HepG2 (cell line): ENCODE data around the gene PTGIS. TPM values are rescaled to one million over a fixed set of nuclear protein-coding genes. Genes with fewer than 3 reads are reported as not detected.

Experiments used
- ARID2 ChIP-seq: sonication (generic); formaldehyde crosslinking; IDR thresholded peaks from 2 replicates; pipeline ENCODE4 v1.8.1; 2022; ENCODE audit warnings: mild to moderate bottlenecking, missing genetic modification reagents, borderline replicate concordance
- DPF2 ChIP-seq: sonication (generic); formaldehyde crosslinking; IDR thresholded peaks from 2 replicates; pipeline ENCODE4 v1.4.0; 2020; ENCODE audit warnings: mild to moderate bottlenecking, low read depth, missing genetic modification reagents, borderline replicate concordance
- EZH2 ChIP-seq: conservative IDR thresholded peaks from 2 replicates; pipeline ENCODE4 v1.6.1; 2012; ENCODE audit warnings: mild to moderate bottlenecking, low read depth, low read length, moderate library complexity
- GATAD1 ChIP-seq: IDR thresholded peaks from 2 replicates; pipeline ENCODE4 v1.6.1; 2016; ENCODE audit warnings: missing genetic modification reagents, missing compliant biosample characterization
- GLI4 ChIP-seq: sonication (generic); formaldehyde crosslinking; IDR thresholded peaks from 2 replicates; pipeline ENCODE4 v1.5.1; 2020; ENCODE audit warnings: missing genetic modification reagents, mild to moderate bottlenecking, moderate library complexity, borderline replicate concordance
- NFIB ChIP-seq: sonication (generic); formaldehyde crosslinking; IDR thresholded peaks from 2 replicates; pipeline ENCODE4 v1.9.0; 2021; ENCODE audit warnings: missing genetic modification reagents, mild to moderate bottlenecking, borderline replicate concordance
- SCMH1 ChIP-seq: sonication (generic); formaldehyde crosslinking; IDR thresholded peaks from 2 replicates; pipeline ENCODE4 v1.9.0; 2021; ENCODE audit warnings: missing genetic modification reagents, mild to moderate bottlenecking, borderline replicate concordance
- SIN3A ChIP-seq: IDR thresholded peaks from 2 replicates; pipeline ENCODE4 v1.6.1; 2011; ENCODE audit warnings: low read depth, mild to moderate bottlenecking, control low read depth, low read length, borderline replicate concordance
- ZBTB20 ChIP-seq: sonication (generic); formaldehyde crosslinking; IDR thresholded peaks from 2 replicates; pipeline ENCODE4 v1.8.1; 2023; ENCODE audit warnings: missing genetic modification reagents, low read depth, mild to moderate bottlenecking, borderline replicate concordance
- ZNF234 ChIP-seq: sonication (generic); formaldehyde crosslinking; conservative IDR thresholded peaks from 2 replicates; pipeline ENCODE4 v1.5.1; 2020; ENCODE audit warnings: mild to moderate bottlenecking, missing genetic modification reagents
- ZNF605 ChIP-seq: sonication (generic); formaldehyde crosslinking; IDR thresholded peaks from 2 replicates; pipeline ENCODE4 v1.8.0; 2022; ENCODE audit warnings: mild to moderate bottlenecking, missing genetic modification reagents
- ZNF678 ChIP-seq: sonication (generic); formaldehyde crosslinking; IDR thresholded peaks from 2 replicates; pipeline ENCODE4 v1.4.0; 2020; ENCODE audit warnings: mild to moderate bottlenecking, missing genetic modification reagents
- ZNF7 ChIP-seq: IDR thresholded peaks from 2 replicates; pipeline ENCODE4 v1.6.1; 2016; ENCODE audit warnings: missing biosample characterization, missing genetic modification reagents
- ZNF773 ChIP-seq: sonication (generic); formaldehyde crosslinking; IDR thresholded peaks from 2 replicates; pipeline ENCODE4 v1.4.0; 2020; ENCODE audit warnings: missing genetic modification reagents, borderline replicate concordance
- ZNF816 ChIP-seq: sonication (generic); formaldehyde crosslinking; IDR thresholded peaks from 2 replicates; pipeline ENCODE4 v1.8.0; 2022; ENCODE audit warnings: missing genetic modification reagents, mild to moderate bottlenecking, borderline replicate concordance
- polyA plus RNA-seq, 8 experiments: library from polyadenylated mRNA; depleted of rRNA in 3 of 8; stranded (reverse) in 7 of 8; unstranded in 1 of 8; fragments of >200 nt; fragmentation: Illumina TruSeq in 4 of 8; extraction: Trizol in 4 of 8; gene quantifications; 2 replicates each; pipeline versions ENCODE4 v1.2.1 to v1.2.3, GENCODE V29; 2011 to 2016; ENCODE audit warnings: low read depth in 4 of 8, missing spikeins in 1 of 8, mixed read lengths in 1 of 8; ENCODE audit not compliant: insufficient read depth in 1 of 8
- total RNA-seq, 5 experiments: library from RNA; depleted of rRNA; stranded (reverse); fragments of >200 nt; fragmentation: Illumina TruSeq; extraction: Trizol; gene quantifications; 2 replicates each; pipeline ENCODE4 v1.2.3, GENCODE V29; 2016; ENCODE audit warnings: low read depth in 1 of 5
- TF ChIP-seq, protein P1 (sequence below): sonication (generic); formaldehyde crosslinking; IDR thresholded peaks from 2 replicates; pipeline ENCODE4 v1.8.0; 2022; ENCODE audit warnings: missing genetic modification reagents, mild to moderate bottlenecking, moderate library complexity, borderline replicate concordance
- TF ChIP-seq, protein P2 (sequence below): sonication (generic); formaldehyde crosslinking; IDR thresholded peaks from 2 replicates; pipeline ENCODE4 v1.4.0; 2020; ENCODE audit warnings: mild to moderate bottlenecking, missing genetic modification reagents
- TF ChIP-seq, protein P3 (sequence below): sonication (generic); formaldehyde crosslinking; IDR thresholded peaks from 2 replicates; pipeline ENCODE4 v1.5.0; 2020; ENCODE audit warnings: missing genetic modification reagents, mild to moderate bottlenecking, borderline replicate concordance
- TF ChIP-seq, protein P4 (sequence below): sonication (generic); formaldehyde crosslinking; IDR thresholded peaks from 2 replicates; pipeline ENCODE4 v1.4.0; 2020; ENCODE audit warnings: mild to moderate bottlenecking, missing genetic modification reagents, borderline replicate concordance
- TF ChIP-seq, protein P5 (sequence below): sonication (generic); IDR thresholded peaks from 2 replicates; pipeline ENCODE4 v1.6.1; 2016; ENCODE audit warnings: low read depth, borderline replicate concordance

PTGIS gene
- total and polyA plus RNA-seq, 2 of the 13 experiments (the other 11 are each of a cell fraction or from before 2014, with no cell fraction given) = not detected

DNA sequence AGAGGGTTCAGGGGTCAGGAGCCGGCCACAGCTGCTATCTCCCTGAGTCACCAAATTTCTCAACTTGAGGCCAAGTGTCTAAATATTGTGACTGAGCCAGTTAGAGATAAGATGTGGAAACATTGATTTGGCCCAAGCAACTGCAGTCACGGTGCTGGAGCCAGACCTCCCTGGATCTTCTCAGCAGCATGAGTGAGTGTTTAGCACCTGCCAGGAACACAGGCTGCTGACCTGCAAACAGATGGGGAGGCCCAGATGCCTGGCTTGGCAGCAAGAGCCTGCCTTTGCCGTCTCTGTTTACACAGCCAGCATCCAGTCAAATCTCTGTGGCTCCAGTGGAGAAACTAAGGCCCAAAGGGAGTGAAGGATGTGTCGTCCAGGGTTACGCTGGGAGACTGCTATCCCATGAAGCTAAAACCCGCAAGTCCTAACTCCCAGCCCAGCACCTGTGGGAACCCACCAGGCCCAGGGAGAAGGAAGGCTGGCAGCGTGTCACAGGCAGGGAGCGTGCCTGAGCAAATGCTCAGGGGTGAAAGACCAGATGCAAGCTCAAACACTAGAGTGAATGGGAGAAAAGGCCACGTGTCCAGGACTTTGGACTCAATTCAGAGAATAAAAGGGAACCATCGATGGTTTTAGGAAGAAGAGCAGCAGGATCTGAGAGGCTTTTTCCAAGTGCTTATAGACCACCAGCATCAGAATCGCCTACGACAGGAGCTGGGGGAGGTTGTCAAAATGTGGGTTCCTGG, 15.9 kb upstream of the PTGIS start (continued):
- TF ChIP-seq SIN3A = peak; percentile 67; the same call in 1 of the 2 replicates
- TF ChIP-seq GATAD1 (CRISPR knock-in tag) = no peak; the same call in 1 of the 2 replicates
- TF ChIP-seq GLI4 (CRISPR knock-in tag) = peak; percentile 97
- TF ChIP-seq, protein P1, sequence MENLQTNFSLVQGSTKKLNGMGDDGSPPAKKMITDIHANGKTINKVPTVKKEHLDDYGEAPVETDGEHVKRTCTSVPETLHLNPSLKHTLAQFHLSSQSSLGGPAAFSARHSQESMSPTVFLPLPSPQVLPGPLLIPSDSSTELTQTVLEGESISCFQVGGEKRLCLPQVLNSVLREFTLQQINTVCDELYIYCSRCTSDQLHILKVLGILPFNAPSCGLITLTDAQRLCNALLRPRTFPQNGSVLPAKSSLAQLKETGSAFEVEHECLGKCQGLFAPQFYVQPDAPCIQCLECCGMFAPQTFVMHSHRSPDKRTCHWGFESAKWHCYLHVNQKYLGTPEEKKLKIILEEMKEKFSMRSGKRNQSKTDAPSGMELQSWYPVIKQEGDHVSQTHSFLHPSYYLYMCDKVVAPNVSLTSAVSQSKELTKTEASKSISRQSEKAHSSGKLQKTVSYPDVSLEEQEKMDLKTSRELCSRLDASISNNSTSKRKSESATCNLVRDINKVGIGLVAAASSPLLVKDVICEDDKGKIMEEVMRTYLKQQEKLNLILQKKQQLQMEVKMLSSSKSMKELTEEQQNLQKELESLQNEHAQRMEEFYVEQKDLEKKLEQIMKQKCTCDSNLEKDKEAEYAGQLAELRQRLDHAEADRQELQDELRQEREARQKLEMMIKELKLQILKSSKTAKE (CRISPR knock-in tag) = peak; percentile 42; the same call in 1 of the 2 replicates
- peak; percentile 92 for TF ChIP-seq ZBTB20
- TF ChIP-seq NFIB (CRISPR knock-in tag) = no peak
- no peak for TF ChIP-seq EZH2
- TF ChIP-seq, protein P2, sequence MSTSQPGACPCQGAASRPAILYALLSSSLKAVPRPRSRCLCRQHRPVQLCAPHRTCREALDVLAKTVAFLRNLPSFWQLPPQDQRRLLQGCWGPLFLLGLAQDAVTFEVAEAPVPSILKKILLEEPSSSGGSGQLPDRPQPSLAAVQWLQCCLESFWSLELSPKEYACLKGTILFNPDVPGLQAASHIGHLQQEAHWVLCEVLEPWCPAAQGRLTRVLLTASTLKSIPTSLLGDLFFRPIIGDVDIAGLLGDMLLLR (CRISPR knock-in tag) = no peak; the same call in none of the 2 replicates
- TF ChIP-seq ARID2 (CRISPR knock-in tag) = 0 out of 2 replicates have a peak, but pooled peaks have one; percentile 3
- TF ChIP-seq ZNF816 (CRISPR knock-in tag) = no peak
- TF ChIP-seq, protein P3, sequence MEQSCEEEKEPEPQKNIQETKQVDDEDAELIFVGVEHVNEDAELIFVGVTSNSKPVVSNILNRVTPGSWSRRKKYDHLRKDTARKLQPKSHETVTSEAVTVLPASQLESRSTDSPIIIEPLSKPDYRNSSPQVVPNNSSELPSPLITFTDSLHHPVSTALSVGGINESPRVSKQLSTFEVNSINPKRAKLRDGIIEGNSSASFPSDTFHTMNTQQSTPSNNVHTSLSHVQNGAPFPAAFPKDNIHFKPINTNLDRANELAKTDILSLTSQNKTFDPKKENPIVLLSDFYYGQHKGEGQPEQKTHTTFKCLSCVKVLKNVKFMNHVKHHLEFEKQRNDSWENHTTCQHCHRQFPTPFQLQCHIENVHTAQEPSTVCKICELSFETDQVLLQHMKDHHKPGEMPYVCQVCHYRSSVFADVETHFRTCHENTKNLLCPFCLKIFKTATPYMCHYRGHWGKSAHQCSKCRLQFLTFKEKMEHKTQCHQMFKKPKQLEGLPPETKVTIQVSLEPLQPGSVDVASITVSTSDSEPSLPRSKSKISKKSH (CRISPR knock-in tag) = peak; percentile 97
- TF ChIP-seq SCMH1 (CRISPR knock-in tag) = no peak
- TF ChIP-seq ZNF605 (CRISPR knock-in tag) = peak; percentile 48; the same call in 1 of the 2 replicates
- peak; percentile 66 for TF ChIP-seq DPF2 (CRISPR knock-in tag)
- no peak; the same call in 1 of the 2 replicates for TF ChIP-seq ZNF678
- no peak for TF ChIP-seq ZNF7
- TF ChIP-seq, protein P4, sequence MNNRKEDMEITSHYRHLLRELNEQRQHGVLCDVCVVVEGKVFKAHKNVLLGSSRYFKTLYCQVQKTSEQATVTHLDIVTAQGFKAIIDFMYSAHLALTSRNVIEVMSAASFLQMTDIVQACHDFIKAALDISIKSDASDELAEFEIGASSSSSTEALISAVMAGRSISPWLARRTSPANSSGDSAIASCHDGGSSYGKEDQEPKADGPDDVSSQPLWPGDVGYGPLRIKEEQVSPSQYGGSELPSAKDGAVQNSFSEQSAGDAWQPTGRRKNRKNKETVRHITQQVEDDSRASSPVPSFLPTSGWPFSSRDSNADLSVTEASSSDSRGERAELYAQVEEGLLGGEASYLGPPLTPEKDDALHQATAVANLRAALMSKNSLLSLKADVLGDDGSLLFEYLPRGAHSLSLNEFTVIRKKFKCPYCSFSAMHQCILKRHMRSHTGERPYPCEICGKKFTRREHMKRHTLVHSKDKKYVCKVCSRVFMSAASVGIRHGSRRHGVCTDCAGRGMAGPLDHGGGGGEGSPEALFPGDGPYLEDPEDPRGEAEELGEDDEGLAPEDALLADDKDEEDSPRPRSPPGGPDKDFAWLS (CRISPR knock-in tag) = no peak; the same call in 1 of the 2 replicates
- TF ChIP-seq ZNF234 (CRISPR knock-in tag) = no peak
- TF ChIP-seq, protein P5, sequence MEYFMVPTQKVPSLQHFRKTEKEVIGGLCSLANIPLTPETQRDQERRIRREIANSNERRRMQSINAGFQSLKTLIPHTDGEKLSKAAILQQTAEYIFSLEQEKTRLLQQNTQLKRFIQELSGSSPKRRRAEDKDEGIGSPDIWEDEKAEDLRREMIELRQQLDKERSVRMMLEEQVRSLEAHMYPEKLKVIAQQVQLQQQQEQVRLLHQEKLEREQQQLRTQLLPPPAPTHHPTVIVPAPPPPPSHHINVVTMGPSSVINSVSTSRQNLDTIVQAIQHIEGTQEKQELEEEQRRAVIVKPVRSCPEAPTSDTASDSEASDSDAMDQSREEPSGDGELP = peak; percentile 81
- TF ChIP-seq ZNF773 (CRISPR knock-in tag) = no peak; the same call in 1 of the 2 replicates
